Body of pancreas (tissue), 4 donors: ENCODE measurements around the gene F2. TPM values are rescaled to one million over a fixed set of nuclear protein-coding genes. Genes with fewer than 3 reads are reported as not detected.

ENCODE experiments used
- ATAC-seq: fragments of 150-250 bp; one replicate; pipeline ENCODE4 v1.9.1; 2016
- DNase-seq, 4 donors: peaks; one replicate each; pipeline ENCODE4 v3.0.0-alpha.2; 2019
- H3K27ac ChIP-seq, 4 donors: fragments of 200-600 bp; sonication (generic); 1 replicate in 3 of 4; 2 replicates in 1 of 4; pipeline versions ENCODE4 v1.5.1 to v1.6.1; 2016 to 2019; ENCODE audit warnings: mild to moderate bottlenecking in 1 of 4, mixed read lengths in 1 of 4, moderate library complexity in 1 of 4
- H3K27me3 ChIP-seq, 2 donors: fragments of 200-600 bp; sonication (generic); one replicate each; pipeline ENCODE4 v1.6.0; 2016; ENCODE audit warnings: mild to moderate bottlenecking in 1 of 2
- H3K36me3 ChIP-seq, 2 donors: fragments of 200-600 bp; sonication (generic); replicated peaks in 1 of 2; 2 replicates each; pipeline ENCODE4 v1.5.1; 2016; ENCODE audit warnings: low read depth in 2 of 2; ENCODE audit not compliant: insufficient read depth in 1 of 2
- H3K4me1 ChIP-seq: fragments of 200-600 bp; sonication (generic); one replicate; pipeline ENCODE4 v1.6.0; 2016
- H3K4me3 ChIP-seq, 2 donors: fragments of 200-600 bp; sonication (generic); 1 replicate in 1 of 2; 2 replicates in 1 of 2; pipeline ENCODE4 v1.5.1; 2016 to 2019
- H3K9me3 ChIP-seq, 3 donors: fragments of 200-600 bp; sonication (generic); 1 replicate in 2 of 3; 2 replicates in 1 of 3; pipeline ENCODE4 v1.5.1; 2016
- POLR2A ChIP-seq, 3 donors: fragments of 450-650 bp; IDR thresholded peaks; one replicate each; pipeline ENCODE4 v1.6.1; 2016; ENCODE audit warnings: antibody characterized with exemption in 3 of 3, mild to moderate bottlenecking in 2 of 3
- WGBS, 2 donors: methylation state at CpG; one replicate each; pipeline ENCODE4 v1.1.5; 2017; 5-methylcytosine and 5-hydroxymethylcytosine counted together
- intact Hi-C: fragments of 100-400 bp; cut with DNase I; formaldehyde crosslinking; loops from one replicate; pipeline ENCODE4 v1.15.1; 2023
- total RNA-seq, 2 donors: library from RNA; depleted of rRNA; stranded (reverse); fragments of >200 nt; gene quantifications; one replicate each; pipeline ENCODE4 v1.1.0, GENCODE V29; 2016
- TF ChIP-seq, protein P1 (sequence below), 7 experiments: fragments of 450-650 bp in 4 of 7; fragments of 200-600 bp in 3 of 7; sonication (generic) in 3 of 7; IDR thresholded peaks; one replicate each; pipeline ENCODE4 v1.5.1; 2016 to 2019; ENCODE audit warnings: antibody characterized with exemption in 7 of 7

The F2 gene
- total RNA-seq, 2 donors from 2014 or later: not detected

DNA sequence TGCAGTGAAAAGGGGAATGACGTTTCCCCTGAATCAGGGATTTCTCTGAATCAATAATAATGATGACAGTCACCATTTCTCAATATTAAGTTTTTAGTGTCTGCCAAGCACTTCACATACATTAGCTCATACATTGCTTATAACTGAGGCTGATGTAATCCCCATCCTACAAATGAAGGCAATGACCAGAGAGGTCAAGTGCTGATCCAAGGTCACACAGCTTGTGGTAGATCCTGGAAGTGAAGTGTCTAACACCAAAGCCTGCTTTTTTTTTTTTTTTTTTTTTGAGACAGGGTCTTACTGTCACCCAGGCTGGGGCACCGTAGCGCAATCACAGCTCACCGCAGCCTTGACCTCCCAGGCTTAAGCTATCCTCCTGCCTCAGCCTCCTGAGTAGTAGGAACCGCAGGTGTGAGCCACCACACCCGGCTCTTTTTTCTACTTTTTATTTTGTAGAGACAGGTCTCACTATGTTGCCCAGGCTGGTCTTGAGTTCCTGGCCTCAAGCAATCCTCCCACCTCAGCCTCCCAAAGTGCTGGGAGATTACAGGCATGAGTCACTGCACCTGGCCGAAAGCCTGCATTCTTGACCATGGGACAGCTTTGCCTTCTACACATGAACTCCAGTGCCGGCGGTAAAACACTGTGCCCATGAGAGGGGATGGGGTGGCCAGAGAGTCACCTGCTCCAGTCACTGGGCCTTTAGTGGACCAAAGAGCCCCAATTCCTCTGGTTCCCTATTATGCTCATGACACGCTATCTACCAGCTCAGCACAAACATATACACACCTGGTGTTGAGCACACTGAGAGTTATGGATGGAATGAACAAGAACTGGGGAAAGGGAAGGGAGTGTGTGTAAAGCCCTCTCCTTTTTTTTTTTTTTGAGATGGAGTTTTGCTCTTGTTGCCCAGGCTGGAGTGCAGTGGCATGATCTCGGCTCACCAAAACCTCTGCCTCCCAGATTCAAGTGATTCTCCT lies 36.0 kb upstream of the F2 start:
- intact Hi-C loops: no loop called here
- H3K27me3 ChIP-seq: no peaks in the 10 kb centered on the region
- no peaks in the 10 kb centered on the region for H3K9me3 ChIP-seq
- H3K4me1 ChIP-seq: peaks cover 9% of the 10 kb centered on the region
- WGBS, 2 donors: 91 to 92% methylated on average over 9 to 11 of the region's 11 CpGs
- no peak for TF ChIP-seq POLR2A (IDR thresholded peaks at IDR 0.05)
- TF ChIP-seq, protein P1, sequence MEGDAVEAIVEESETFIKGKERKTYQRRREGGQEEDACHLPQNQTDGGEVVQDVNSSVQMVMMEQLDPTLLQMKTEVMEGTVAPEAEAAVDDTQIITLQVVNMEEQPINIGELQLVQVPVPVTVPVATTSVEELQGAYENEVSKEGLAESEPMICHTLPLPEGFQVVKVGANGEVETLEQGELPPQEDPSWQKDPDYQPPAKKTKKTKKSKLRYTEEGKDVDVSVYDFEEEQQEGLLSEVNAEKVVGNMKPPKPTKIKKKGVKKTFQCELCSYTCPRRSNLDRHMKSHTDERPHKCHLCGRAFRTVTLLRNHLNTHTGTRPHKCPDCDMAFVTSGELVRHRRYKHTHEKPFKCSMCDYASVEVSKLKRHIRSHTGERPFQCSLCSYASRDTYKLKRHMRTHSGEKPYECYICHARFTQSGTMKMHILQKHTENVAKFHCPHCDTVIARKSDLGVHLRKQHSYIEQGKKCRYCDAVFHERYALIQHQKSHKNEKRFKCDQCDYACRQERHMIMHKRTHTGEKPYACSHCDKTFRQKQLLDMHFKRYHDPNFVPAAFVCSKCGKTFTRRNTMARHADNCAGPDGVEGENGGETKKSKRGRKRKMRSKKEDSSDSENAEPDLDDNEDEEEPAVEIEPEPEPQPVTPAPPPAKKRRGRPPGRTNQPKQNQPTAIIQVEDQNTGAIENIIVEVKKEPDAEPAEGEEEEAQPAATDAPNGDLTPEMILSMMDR (IDR thresholded peaks at IDR 0.05): no peak
- no peak overlapping the region for H3K27ac ChIP-seq
- peaks cover 0 to 19% of the 10 kb centered on the region in 2 donors for H3K36me3 ChIP-seq
- no peak overlapping the region for H3K4me3 ChIP-seq
- ATAC-seq: no peak
- peak in 1 of 4 donors; percentile 60 for DNase-seq

DNA sequence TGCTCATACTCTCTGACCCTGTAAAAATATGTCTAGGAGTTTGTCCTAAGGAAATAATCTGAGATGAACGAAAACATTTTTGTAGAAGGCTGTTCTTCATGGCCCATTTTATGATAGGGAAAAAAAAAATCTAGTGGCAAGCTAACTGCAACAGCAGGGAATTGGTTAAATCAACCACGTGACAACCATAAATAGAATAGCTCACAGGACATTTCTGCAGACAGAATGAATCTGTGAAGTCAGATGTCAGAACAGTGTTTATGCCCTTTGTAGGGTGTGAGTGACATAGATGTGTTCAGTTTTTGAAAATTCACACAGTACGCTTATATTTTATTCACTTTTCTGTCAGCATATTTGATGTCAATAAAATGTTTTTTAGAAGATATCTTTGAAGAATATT lies 34.6 kb upstream of the F2 start:
- H3K4me1 ChIP-seq: peaks cover 4% of the 10 kb centered on the region
- H3K9me3 ChIP-seq: no peaks in the 10 kb centered on the region
- intact Hi-C loops: no loop called here
- 74 to 86% methylated on average over 3 of the region's 3 CpGs for WGBS, 2 donors
- DNase-seq (no peak), ATAC-seq (no peak)
- peaks cover 0 to 19% of the 10 kb centered on the region in 2 donors for H3K36me3 ChIP-seq
- no peaks in the 10 kb centered on the region for H3K27me3 ChIP-seq
- no peak overlapping the region for H3K27ac ChIP-seq
- TF ChIP-seq, protein P1 (IDR thresholded peaks at IDR 0.05): no peak
- no peak for TF ChIP-seq POLR2A (IDR thresholded peaks at IDR 0.05)
- H3K4me3 ChIP-seq: no peak overlapping the region

DNA sequence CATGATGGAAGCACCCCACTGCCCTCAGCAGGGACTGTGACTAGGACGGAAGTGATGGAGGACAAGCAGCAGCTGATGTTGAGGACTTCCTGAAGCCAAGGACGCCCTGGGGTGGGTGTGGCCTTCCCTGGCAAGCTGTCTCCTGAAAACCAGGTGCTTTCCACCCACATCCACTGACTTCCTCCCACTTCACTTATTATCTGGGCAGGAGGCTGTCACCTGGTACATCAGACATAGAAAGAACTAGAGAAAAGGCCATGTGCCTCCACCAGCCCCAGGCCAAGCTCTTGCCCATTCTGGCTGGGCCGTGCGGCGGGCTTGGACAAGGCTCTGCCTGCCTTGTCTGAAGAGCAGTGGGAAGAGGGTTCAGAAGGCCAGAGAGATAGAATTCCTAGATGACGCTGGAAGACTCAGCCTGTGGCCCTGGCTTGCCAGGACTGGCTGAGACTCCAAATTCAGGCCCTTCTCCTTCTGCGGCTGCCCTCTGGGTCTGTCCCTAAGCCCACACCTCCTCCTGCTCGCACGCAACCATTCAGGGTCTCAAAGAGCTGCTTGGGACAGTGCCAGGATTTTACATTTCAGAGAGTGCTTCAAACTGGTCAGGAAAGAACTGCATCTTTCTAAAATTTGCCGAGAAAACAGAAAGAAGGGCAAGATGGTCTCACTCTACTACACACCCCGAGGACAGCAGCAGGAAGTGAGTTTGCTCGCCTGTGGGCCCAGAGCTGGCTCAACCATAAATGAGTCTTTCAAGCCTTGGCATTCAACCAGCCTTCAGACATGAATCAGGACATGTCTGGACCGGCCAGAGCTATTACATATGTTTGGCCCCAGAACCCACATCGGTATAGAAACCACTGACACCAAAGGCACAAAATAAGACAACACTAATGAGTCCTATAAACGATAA lies 31.9 kb upstream of the F2 start:
- no peak overlapping the region for H3K27ac ChIP-seq

DNA sequence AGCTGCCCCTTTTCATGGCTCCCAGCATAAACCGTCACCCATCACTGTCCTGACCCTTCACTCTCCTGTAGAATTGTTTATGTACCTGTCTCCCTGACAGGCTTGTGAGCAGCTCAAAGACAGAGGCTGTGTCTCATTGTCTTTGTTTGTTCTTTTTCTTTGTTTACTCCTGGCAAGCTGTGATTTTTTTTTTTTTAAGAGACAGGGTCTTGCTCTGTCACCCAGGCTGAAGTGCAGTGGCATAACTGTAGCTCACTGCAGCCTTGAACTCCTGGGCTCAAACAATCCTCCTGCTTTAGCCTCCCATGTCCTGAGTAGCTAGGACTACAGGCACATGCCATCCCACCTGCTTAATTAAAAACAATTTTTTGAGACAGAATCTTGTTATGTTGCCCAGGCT lies 28.3 kb upstream of the F2 start:
- Histone ChIP-seq H3K27me3 (no peaks in the 10 kb centered on the region), H3K9me3 (no peaks in the 10 kb centered on the region), H3K4me3 (no peak overlapping the region), H3K27ac (no peak overlapping the region), H3K36me3 (peaks cover 0 to 12% of the 10 kb centered on the region in 2 donors), H3K4me1 (no peaks in the 10 kb centered on the region)
- 94 to 100% methylated on average over 1 of the region's 1 CpG for WGBS, 2 donors
- TF ChIP-seq POLR2A (IDR thresholded peaks at IDR 0.05): no peak
- TF ChIP-seq, protein P1 (IDR thresholded peaks at IDR 0.05): no peak
- intact Hi-C loops: no loop called here
- DNase-seq (no peak), ATAC-seq (no peak)

More for the DNA sequence above, 31.9 kb upstream of the F2 start:
- DNase-seq (no peak), ATAC-seq (no peak)
- TF ChIP-seq, protein P1 (IDR thresholded peaks at IDR 0.05): no peak
- no peak for TF ChIP-seq POLR2A (IDR thresholded peaks at IDR 0.05)
- peaks cover 0 to 5% of the 10 kb centered on the region in 2 donors for H3K36me3 ChIP-seq
- H3K4me3 ChIP-seq: no peak overlapping the region
- intact Hi-C loops: no loop called here
- no peaks in the 10 kb centered on the region for H3K4me1 ChIP-seq
- no peaks in the 10 kb centered on the region for H3K9me3 ChIP-seq
- WGBS, 2 donors: 82 to 86% methylated on average over 14 to 15 of the region's 15 CpGs
- H3K27me3 ChIP-seq: no peaks in the 10 kb centered on the region
